H9 (cell line): ENCODE data around the gene MGA. TPM values are rescaled to one million over a fixed set of nuclear protein-coding genes. Genes with fewer than 3 reads are reported as not detected.
A peak's percentile ranks its signal among the peaks of the same experiment; 100 is the strongest.

ENCODE experiments used
- DNase-seq: peaks from one replicate; pipeline ENCODE4 v3.0.0-alpha.2; 2017
- H2AFZ ChIP-seq: one replicate; pipeline ENCODE4 v1.6.1; 2013; ENCODE audit warnings: mild to moderate bottlenecking, low read length, control low read depth, moderate library complexity
- H2AK5ac ChIP-seq: 2 replicates; pipeline ENCODE4 v1.6.1; 2013; ENCODE audit warnings: low read length, control low read depth, mixed read lengths; ENCODE audit not compliant: insufficient read length
- H2BK120ac ChIP-seq: one replicate; pipeline ENCODE4 v1.6.1; 2013; ENCODE audit warnings: low read depth, mild to moderate bottlenecking, low read length, control low read depth, inconsistent platforms; ENCODE audit not compliant: poor library complexity, severe bottlenecking
- H2BK12ac ChIP-seq: 2 replicates; pipeline ENCODE4 v1.6.1; 2013; ENCODE audit warnings: low read length, control low read depth, mixed read lengths, low read depth; ENCODE audit not compliant: insufficient read length
- H2BK15ac ChIP-seq: 2 replicates; pipeline ENCODE4 v1.6.1; 2013; ENCODE audit warnings: low read depth, low read length, control low read depth
- H2BK20ac ChIP-seq: one replicate; pipeline ENCODE4 v1.6.1; 2013; ENCODE audit warnings: low read depth, mild to moderate bottlenecking, low read length, control low read depth, inconsistent platforms; ENCODE audit not compliant: poor library complexity, severe bottlenecking
- H2BK5ac ChIP-seq: 2 replicates; pipeline ENCODE4 v1.6.1; 2013; ENCODE audit warnings: low read length, control low read depth, mixed read lengths; ENCODE audit not compliant: insufficient read length
- H3K14ac ChIP-seq: 2 replicates; pipeline ENCODE4 v1.6.1; 2013; ENCODE audit warnings: low read length, control low read depth; ENCODE audit not compliant: insufficient read depth
- H3K18ac ChIP-seq: 2 replicates; pipeline ENCODE4 v1.6.1; 2013; ENCODE audit warnings: low read depth, mild to moderate bottlenecking, mixed read lengths, low read length, control low read depth; ENCODE audit not compliant: insufficient read length
- H3K23ac ChIP-seq: 2 replicates; pipeline ENCODE4 v1.6.1; 2013; ENCODE audit warnings: low read length, control low read depth, mixed read lengths, low read depth; ENCODE audit not compliant: insufficient read length
- H3K23me2 ChIP-seq: 2 replicates; pipeline ENCODE4 v1.6.1; 2013; ENCODE audit warnings: low read depth, mild to moderate bottlenecking, mixed read lengths, low read length, control low read depth; ENCODE audit not compliant: insufficient read length, poor library complexity, severe bottlenecking
- H3K27ac ChIP-seq: 2 replicates; pipeline ENCODE4 v1.5.1; 2013; ENCODE audit warnings: low read length, control low read depth, mixed read lengths, low read depth; ENCODE audit not compliant: insufficient read length
- H3K27me3 ChIP-seq: 2 replicates; pipeline ENCODE4 v1.6.1; 2013; ENCODE audit warnings: low read length, control low read depth, inconsistent platforms; ENCODE audit not compliant: insufficient read depth
- H3K4ac ChIP-seq: 2 replicates; pipeline ENCODE4 v1.6.1; 2013; ENCODE audit warnings: low read depth, mild to moderate bottlenecking, control low read depth, inconsistent platforms, low read length, moderate library complexity
- H3K4me1 ChIP-seq: 2 replicates; pipeline ENCODE4 v1.6.1; 2013; ENCODE audit warnings: low read length, control low read depth, inconsistent platforms; ENCODE audit not compliant: insufficient read depth
- H3K4me2 ChIP-seq: 2 replicates; pipeline ENCODE4 v1.6.1; 2013; ENCODE audit warnings: low read length, control low read depth, mixed read lengths; ENCODE audit not compliant: insufficient read length, insufficient read depth
- H3K56ac ChIP-seq: 2 replicates; pipeline ENCODE4 v1.6.1; 2013; ENCODE audit warnings: low read depth, mild to moderate bottlenecking, mixed read lengths, low read length, control low read depth; ENCODE audit not compliant: insufficient read length
- H3K79me1 ChIP-seq: 2 replicates; pipeline ENCODE4 v1.6.1; 2013; ENCODE audit warnings: low read depth, mild to moderate bottlenecking, moderate library complexity, low read length, control low read depth, inconsistent platforms; ENCODE audit not compliant: insufficient read depth, poor library complexity, severe bottlenecking
- H3K79me2 ChIP-seq: 2 replicates; pipeline ENCODE4 v1.6.1; 2013; ENCODE audit warnings: low read length, control low read depth, inconsistent platforms; ENCODE audit not compliant: insufficient read depth
- H3K9ac ChIP-seq: 2 replicates; pipeline ENCODE4 v1.6.1; 2013; ENCODE audit warnings: low read length, control low read depth, mixed read lengths; ENCODE audit not compliant: insufficient read length; ENCODE audit errors: extremely low read depth
- H3K9me3 ChIP-seq: one replicate; pipeline ENCODE4 v1.6.1; 2013; ENCODE audit warnings: low read depth, low read length, inconsistent platforms; ENCODE audit not compliant: control insufficient read depth
- H3T11ph ChIP-seq: one replicate; pipeline ENCODE4 v1.6.1; 2013; ENCODE audit warnings: mild to moderate bottlenecking, low read length, control low read depth, inconsistent platforms
- H4K20me1 ChIP-seq: one replicate; pipeline ENCODE4 v1.6.1; 2013; ENCODE audit not compliant: control insufficient read depth, insufficient read length, insufficient read depth
- H4K5ac ChIP-seq: 2 replicates; pipeline ENCODE4 v1.6.1; 2013; ENCODE audit warnings: low read depth, mild to moderate bottlenecking, mixed read lengths, low read length, control low read depth; ENCODE audit not compliant: insufficient read length
- H4K8ac ChIP-seq: replicated peaks from 2 replicates; pipeline ENCODE4 v1.6.1; 2013; ENCODE audit warnings: low read length, control low read depth, mixed read lengths, low read depth; ENCODE audit not compliant: insufficient read length
- H4K91ac ChIP-seq: 2 replicates; pipeline ENCODE4 v1.6.1; 2013; ENCODE audit warnings: low read depth, mild to moderate bottlenecking, moderate library complexity, mixed read lengths, low read length, control low read depth; ENCODE audit not compliant: insufficient read length
- H3K27ac Mint-ChIP-seq, 3 experiments: 2 replicates in 2 of 3; 3 replicates in 1 of 3; pipeline ENCODE4 v1.8.0; 2020 to 2021; ENCODE audit warnings: mixed read lengths in 3 of 3, mild to moderate bottlenecking in 1 of 3, moderate library complexity in 1 of 3
- H3K27me3 Mint-ChIP-seq: 2 replicates; pipeline ENCODE4 v1.8.0; 2021; ENCODE audit warnings: low read depth, mild to moderate bottlenecking, moderate library complexity, mixed read lengths
- H3K36me3 Mint-ChIP-seq, 3 experiments: 2 replicates in 2 of 3; 3 replicates in 1 of 3; pipeline ENCODE4 v1.8.0; 2020 to 2021; ENCODE audit warnings: low read depth in 3 of 3, mixed read lengths in 3 of 3; ENCODE audit not compliant: insufficient read depth in 1 of 3
- H3K4me1 Mint-ChIP-seq, 2 experiments: 2 replicates each; pipeline ENCODE4 v1.8.0; 2020; ENCODE audit warnings: mixed read lengths in 2 of 2
- H3K4me3 Mint-ChIP-seq, 2 experiments: 2 replicates in 1 of 2; 3 replicates in 1 of 2; pipeline ENCODE4 v1.8.0; 2020 to 2021; ENCODE audit warnings: mild to moderate bottlenecking in 2 of 2, mixed read lengths in 2 of 2, moderate library complexity in 1 of 2
- H3K9me3 Mint-ChIP-seq, 2 experiments: 2 replicates in 1 of 2; 3 replicates in 1 of 2; pipeline ENCODE4 v1.8.0; 2020; ENCODE audit warnings: mild to moderate bottlenecking in 2 of 2, mixed read lengths in 2 of 2, moderate library complexity in 1 of 2
- CTCF ChIP-seq: fragments of 200-600 bp; sonication (generic); conservative IDR thresholded peaks from 3 replicates; pipeline ENCODE4 v1.8.0; 2021; ENCODE audit warnings: antibody characterized with exemption, mild to moderate bottlenecking
- WGBS: extraction: QIAGEN DNeasy Blood & Tissue Kit; methylation state at CpG from one replicate; pipeline ENCODE4 v1.1.7; 2013; ENCODE audit warnings: missing lambda C conversion rate, low lambda C conversion rate, mixed read lengths; ENCODE audit not compliant: insufficient read length; ENCODE audit errors: extremely low coverage; 5-methylcytosine and 5-hydroxymethylcytosine counted together
- total RNA-seq: library from RNA; stranded (reverse); gene quantifications from 2 replicates; pipeline ENCODE4 v1.2.1, GENCODE V29; 2021

MGA gene
- total RNA-seq, 1 experiment from 2014 or later: 62.7 TPM

- WGBS: no CpG with 5 or more reads among the region's 2 CpGs
- Histone ChIP-seq H2BK5ac (no peak overlapping the region), H3K27ac (no peak overlapping the region), H2BK20ac (no peak overlapping the region), H3K4me1 (no peaks in the 10 kb centered on the region), H3K9ac (no peak overlapping the region), H3K9me3 (no peaks in the 10 kb centered on the region), H3K23ac (no peak overlapping the region), H3T11ph (no peak overlapping the region), H3K27me3 (no peaks in the 10 kb centered on the region), H3K79me1 (peaks cover 13% of the 10 kb centered on the region), H4K20me1 (no peaks in the 10 kb centered on the region), H2BK15ac (no peak overlapping the region), H3K4me2 (no peak overlapping the region), H3K79me2 (peaks cover 11% of the 10 kb centered on the region; the same call in 1 of the 2 replicates), H3K18ac (no peak overlapping the region), H3K23me2 (no peaks in the 10 kb centered on the region), H2BK12ac (no peak overlapping the region), H3K14ac (no peak overlapping the region), H3K56ac (no peak overlapping the region), H3K4ac (no peak overlapping the region), H4K91ac (no peak overlapping the region), H2BK120ac (no peak overlapping the region), H2AK5ac (no peak overlapping the region), H4K8ac (no peak overlapping the region), H2AFZ (no peak overlapping the region), H4K5ac (no peak overlapping the region)
- peaks cover 8 to 15% of the 10 kb centered on the region in 2 experiments for H3K4me1 Mint-ChIP-seq
- H3K27me3 Mint-ChIP-seq: no peaks in the 10 kb centered on the region
- no peaks in the 10 kb centered on the region for H3K9me3 Mint-ChIP-seq
- H3K27ac Mint-ChIP-seq: peak overlapping the region in 2 of 3 experiments; percentile 1 to 38; a peak in 4 of 7 replicates
- H3K36me3 Mint-ChIP-seq: peaks cover 0 to 2% (median 2%) of the 10 kb centered on the region in 3 experiments; a peak in 4 of 7 replicates
- TF ChIP-seq CTCF: no peak
- H3K4me3 Mint-ChIP-seq: no peak overlapping the region
- no peak for DNase-seq
Measured at GRCh38 chr15:41691471-41691870, 31.3 kb downstream of the MGA start.
